Ishikawa (cell line): ENCODE results near the gene UNC5C.

Source experiments
- CEBPB ChIP-seq: IDR thresholded peaks from 2 replicates; pipeline ENCODE4 v1.6.1; 2012
- CREB1 ChIP-seq: IDR thresholded peaks from 2 replicates; pipeline ENCODE4 v1.6.1; 2012; ENCODE audit warnings: low read depth
- EGR1 ChIP-seq: IDR thresholded peaks from 2 replicates; pipeline ENCODE4 v1.6.1; 2012
- EP300 ChIP-seq: IDR thresholded peaks from 2 replicates; pipeline ENCODE4 v1.6.1; 2012; ENCODE audit warnings: borderline replicate concordance
- FOXM1 ChIP-seq: IDR thresholded peaks from 2 replicates; pipeline ENCODE4 v1.6.1; 2012; ENCODE audit warnings: low read depth, borderline replicate concordance
- NFIC ChIP-seq: IDR thresholded peaks from 2 replicates; pipeline ENCODE4 v1.6.1; 2012
- RAD21 ChIP-seq: IDR thresholded peaks from 2 replicates; pipeline ENCODE4 v1.6.1; 2012; ENCODE audit warnings: low read depth
- TAF1 ChIP-seq: IDR thresholded peaks from 2 replicates; pipeline ENCODE4 v1.6.1; 2012; ENCODE audit warnings: low read depth, mild to moderate bottlenecking
- TCF12 ChIP-seq: IDR thresholded peaks from 2 replicates; pipeline ENCODE4 v1.6.1; 2012; ENCODE audit warnings: low read depth
- TEAD4 ChIP-seq: IDR thresholded peaks from 2 replicates; pipeline ENCODE4 v1.6.1; 2012
- YY1 ChIP-seq: IDR thresholded peaks from 2 replicates; pipeline ENCODE4 v1.6.1; 2012; ENCODE audit warnings: low read depth
- ZBTB7A ChIP-seq: IDR thresholded peaks from 2 replicates; pipeline ENCODE4 v1.6.1; 2012; ENCODE audit warnings: low read depth
- TF ChIP-seq, protein P1 (sequence below): IDR thresholded peaks from 2 replicates; pipeline ENCODE4 v1.6.1; 2012
- TF ChIP-seq, protein P2 (sequence below): IDR thresholded peaks from 2 replicates; pipeline ENCODE4 v1.6.1; 2012
- TF ChIP-seq, protein P3 (sequence below): IDR thresholded peaks from 2 replicates; pipeline ENCODE4 v1.6.1; 2012; ENCODE audit warnings: low read depth, mild to moderate bottlenecking

The UNC5C gene

DNA sequence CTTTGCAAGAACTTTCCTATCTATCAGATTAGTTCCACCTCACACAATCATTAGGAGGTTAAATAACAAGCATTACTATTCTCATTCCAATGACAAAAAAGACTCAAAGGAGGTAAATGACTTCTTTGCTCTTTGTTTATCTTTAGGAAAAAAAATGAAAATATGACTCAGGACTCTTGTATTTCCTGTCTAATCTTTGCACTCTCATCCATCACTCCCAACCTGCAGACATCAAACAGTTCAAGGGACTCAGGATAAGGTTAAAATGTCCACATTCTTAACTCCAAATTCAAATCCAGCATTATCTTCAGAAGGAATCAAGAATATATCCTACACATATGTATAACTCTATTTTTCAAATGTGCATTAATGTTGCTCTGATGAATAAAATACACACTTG, 139.6 kb downstream of the UNC5C start:
- TF ChIP-seq, protein P1, sequence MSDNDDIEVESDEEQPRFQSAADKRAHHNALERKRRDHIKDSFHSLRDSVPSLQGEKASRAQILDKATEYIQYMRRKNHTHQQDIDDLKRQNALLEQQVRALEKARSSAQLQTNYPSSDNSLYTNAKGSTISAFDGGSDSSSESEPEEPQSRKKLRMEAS = no peak
- no peak for TF ChIP-seq CREB1
- TF ChIP-seq RAD21 = no peak
- TF ChIP-seq, protein P2, sequence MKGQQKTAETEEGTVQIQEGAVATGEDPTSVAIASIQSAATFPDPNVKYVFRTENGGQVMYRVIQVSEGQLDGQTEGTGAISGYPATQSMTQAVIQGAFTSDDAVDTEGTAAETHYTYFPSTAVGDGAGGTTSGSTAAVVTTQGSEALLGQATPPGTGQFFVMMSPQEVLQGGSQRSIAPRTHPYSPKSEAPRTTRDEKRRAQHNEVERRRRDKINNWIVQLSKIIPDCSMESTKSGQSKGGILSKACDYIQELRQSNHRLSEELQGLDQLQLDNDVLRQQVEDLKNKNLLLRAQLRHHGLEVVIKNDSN = no peak
- no peak for TF ChIP-seq YY1
- TF ChIP-seq FOXM1 = no peak
- TF ChIP-seq ZBTB7A = no peak
- TF ChIP-seq, protein P3, sequence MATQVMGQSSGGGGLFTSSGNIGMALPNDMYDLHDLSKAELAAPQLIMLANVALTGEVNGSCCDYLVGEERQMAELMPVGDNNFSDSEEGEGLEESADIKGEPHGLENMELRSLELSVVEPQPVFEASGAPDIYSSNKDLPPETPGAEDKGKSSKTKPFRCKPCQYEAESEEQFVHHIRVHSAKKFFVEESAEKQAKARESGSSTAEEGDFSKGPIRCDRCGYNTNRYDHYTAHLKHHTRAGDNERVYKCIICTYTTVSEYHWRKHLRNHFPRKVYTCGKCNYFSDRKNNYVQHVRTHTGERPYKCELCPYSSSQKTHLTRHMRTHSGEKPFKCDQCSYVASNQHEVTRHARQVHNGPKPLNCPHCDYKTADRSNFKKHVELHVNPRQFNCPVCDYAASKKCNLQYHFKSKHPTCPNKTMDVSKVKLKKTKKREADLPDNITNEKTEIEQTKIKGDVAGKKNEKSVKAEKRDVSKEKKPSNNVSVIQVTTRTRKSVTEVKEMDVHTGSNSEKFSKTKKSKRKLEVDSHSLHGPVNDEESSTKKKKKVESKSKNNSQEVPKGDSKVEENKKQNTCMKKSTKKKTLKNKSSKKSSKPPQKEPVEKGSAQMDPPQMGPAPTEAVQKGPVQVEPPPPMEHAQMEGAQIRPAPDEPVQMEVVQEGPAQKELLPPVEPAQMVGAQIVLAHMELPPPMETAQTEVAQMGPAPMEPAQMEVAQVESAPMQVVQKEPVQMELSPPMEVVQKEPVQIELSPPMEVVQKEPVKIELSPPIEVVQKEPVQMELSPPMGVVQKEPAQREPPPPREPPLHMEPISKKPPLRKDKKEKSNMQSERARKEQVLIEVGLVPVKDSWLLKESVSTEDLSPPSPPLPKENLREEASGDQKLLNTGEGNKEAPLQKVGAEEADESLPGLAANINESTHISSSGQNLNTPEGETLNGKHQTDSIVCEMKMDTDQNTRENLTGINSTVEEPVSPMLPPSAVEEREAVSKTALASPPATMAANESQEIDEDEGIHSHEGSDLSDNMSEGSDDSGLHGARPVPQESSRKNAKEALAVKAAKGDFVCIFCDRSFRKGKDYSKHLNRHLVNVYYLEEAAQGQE = no peak
- no peak for TF ChIP-seq NFIC
- TF ChIP-seq CEBPB = no peak
- TF ChIP-seq TCF12 = no peak

DNA sequence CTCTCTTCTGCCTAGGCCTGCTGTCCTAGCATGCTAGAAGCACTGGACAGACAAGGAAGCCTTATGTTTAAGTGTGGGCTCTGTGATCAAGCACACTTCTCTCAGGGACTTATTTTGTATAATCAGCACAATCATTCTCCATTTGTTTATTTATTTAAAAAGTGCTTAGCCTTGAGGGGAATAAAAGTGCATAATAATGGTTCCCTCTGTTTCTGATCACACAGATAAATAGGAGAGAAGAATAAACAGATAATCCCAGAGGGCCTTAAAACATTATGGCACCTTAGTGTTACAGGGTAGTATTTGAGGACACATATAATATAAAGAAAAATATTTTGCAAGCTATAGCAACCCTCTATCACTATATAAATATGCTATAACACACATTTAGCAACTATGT, 146.5 kb downstream of the UNC5C start:
- TF ChIP-seq NFIC (no peak), ZBTB7A (no peak), CEBPB (no peak), CREB1 (no peak), EGR1 (no peak), RAD21 (no peak), TAF1 (no peak), YY1 (no peak), EP300 (no peak)
- TF ChIP-seq, protein P2 = no peak
- TF ChIP-seq, protein P1 = no peak
- TF ChIP-seq, protein P3 = no peak

DNA sequence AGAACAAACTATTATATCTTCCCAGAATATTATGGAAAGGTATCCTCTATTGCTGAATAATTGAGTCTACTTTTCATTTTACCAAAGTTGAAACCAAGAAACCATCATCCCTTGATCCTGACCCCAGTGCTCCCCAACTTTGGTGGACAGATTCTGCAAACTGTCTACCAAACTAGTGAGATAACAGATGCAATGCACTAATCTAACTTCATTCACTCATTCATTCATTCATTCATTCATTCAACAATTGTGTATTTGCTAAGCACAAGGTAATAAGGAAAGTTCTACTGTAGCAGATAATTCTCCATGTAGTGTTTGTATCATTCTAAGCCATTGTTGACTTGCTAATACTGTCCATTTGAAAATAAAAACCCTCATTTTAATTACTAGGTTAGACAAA, 150.6 kb downstream of the UNC5C start:
- TF ChIP-seq, protein P2 = no peak
- TF ChIP-seq CREB1 (no peak), TAF1 (no peak), TCF12 (no peak), ZBTB7A (no peak), FOXM1 (no peak)
- TF ChIP-seq, protein P3 = no peak

DNA sequence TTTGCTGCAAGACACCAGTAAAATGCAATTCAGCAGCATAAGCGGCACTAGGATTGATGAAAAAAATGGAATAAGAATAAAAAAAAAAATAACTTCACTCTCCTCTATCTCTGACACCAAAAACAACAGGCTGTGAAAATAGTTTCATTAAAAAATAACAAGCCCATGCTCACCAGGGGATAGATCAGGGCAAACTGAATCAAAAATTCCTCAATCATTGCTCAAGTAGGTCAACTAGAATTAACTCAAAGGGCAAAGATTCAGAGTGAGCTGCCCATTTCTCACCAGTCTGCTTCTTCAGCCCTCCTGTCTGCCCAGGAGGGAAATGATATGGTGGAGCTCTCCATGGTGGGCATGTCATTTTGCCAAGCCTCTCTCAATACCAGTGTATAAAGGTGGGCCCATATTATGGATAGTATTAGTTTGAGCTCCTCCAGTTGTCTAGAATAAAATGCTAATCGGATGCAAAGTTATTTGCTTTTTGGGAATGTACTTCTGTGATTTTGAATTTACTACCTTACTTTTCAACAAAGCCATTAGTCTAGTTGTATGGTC, 153.9 kb downstream of the UNC5C start:
- no peak for TF ChIP-seq TEAD4
- TF ChIP-seq, protein P2 = no peak
- TF ChIP-seq, protein P3 = peak; percentile 74
